Coronary artery (tissue), 2 donors: ENCODE data around the gene CCDC40.

Experiments used
- DNase-seq: peaks from one replicate; pipeline ENCODE4 v3.0.0-alpha.2; 2017; ENCODE audit warnings: low spot score
- H3K27ac ChIP-seq, 2 donors: fragments of 200-600 bp; sonication (generic); one replicate each; pipeline ENCODE4 v1.5.1; 2016 to 2019
- H3K4me3 ChIP-seq: fragments of 200-600 bp; sonication (generic); 2 replicates; pipeline ENCODE4 v1.5.1; 2016; ENCODE audit warnings: mild to moderate bottlenecking, moderate library complexity
- CTCF ChIP-seq: fragments of 200-600 bp; sonication (generic); IDR thresholded peaks from one replicate; pipeline ENCODE4 v1.5.1; 2019; ENCODE audit warnings: antibody characterized with exemption

The CCDC40 gene

GRCh38 chr17:80096561-80097021 lies 60.1 kb downstream of the CCDC40 start:
- no peak for TF ChIP-seq CTCF
- no peak overlapping the region for H3K27ac ChIP-seq
- no peak for DNase-seq
- H3K4me3 ChIP-seq = no peak overlapping the region

- no peak overlapping the region for H3K27ac ChIP-seq
- no peak for TF ChIP-seq CTCF
- no peak for DNase-seq
Measured at GRCh38 chr17:80097127-80097621, 60.7 kb downstream of the CCDC40 start.

GRCh38 chr17:80097844-80098691 lies 61.6 kb downstream of the CCDC40 start:
- no peak for DNase-seq
- H3K27ac ChIP-seq = no peak overlapping the region
- no peak overlapping the region for H3K4me3 ChIP-seq
- TF ChIP-seq CTCF = no peak

More at GRCh38 chr17:80097127-80097621, 60.7 kb downstream of the CCDC40 start:
- no peak overlapping the region for H3K4me3 ChIP-seq

- no peak for TF ChIP-seq CTCF
- Histone ChIP-seq H3K27ac (no peak overlapping the region), H3K4me3 (no peak overlapping the region)
- no peak for DNase-seq
Measured at GRCh38 chr17:80099291-80100034, 63.0 kb downstream of the CCDC40 start.

GRCh38 chr17:80100035-80100323 lies 63.5 kb downstream of the CCDC40 start:
- Histone ChIP-seq H3K27ac (no peak overlapping the region), H3K4me3 (no peak overlapping the region)
- no peak for TF ChIP-seq CTCF
- DNase-seq = no peak

- peak; percentile 89 for DNase-seq
- peak; percentile 86 for TF ChIP-seq CTCF
- Histone ChIP-seq H3K27ac (peak within 1 kb of the TSS; percentile 94), H3K4me3 (peak within 1 kb of the TSS; percentile 89)
Measured at GRCh38 chr17:80101011-80101945, 64.8 kb downstream of the CCDC40 start, which contains the start of gene GAA. Gene GAA, plus strand, starts transcription at chr17:80101581. Its CDS starts 3,006 bp downstream, at chr17:80104587.
